ENCODE measurements around the gene ATP6V0A4. TPM values are rescaled to one million over a fixed set of nuclear protein-coding genes. Genes with fewer than 3 reads are reported as not detected.

The ATP6V0A4 gene
- total RNA-seq, 4 donors from 2014 or later: not detected

DNA sequence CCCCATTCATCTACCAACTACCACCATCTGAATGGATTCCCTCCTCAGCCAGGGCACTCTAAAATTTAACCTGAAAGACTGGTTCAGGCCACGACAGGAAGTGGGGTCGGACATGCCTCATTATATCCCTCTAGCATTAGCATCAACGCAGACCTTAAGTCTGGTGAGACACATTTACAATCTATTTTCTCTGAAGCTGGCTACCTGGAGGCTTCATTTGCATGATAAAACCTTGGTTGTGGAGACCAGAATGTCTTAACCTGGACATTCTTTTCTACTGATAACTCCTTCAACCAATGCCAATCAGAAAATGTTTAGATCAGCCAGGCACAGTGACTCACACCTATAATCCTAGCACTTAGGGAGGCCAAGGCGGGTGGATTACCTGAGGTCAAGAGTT lies 139.1 kb downstream of the ATP6V0A4 start:
- no peak for DNase-seq
- H3K4me1 ChIP-seq: no peaks in the 10 kb centered on the region
- H3K27ac ChIP-seq: no peak overlapping the region
- TF ChIP-seq, protein P1, sequence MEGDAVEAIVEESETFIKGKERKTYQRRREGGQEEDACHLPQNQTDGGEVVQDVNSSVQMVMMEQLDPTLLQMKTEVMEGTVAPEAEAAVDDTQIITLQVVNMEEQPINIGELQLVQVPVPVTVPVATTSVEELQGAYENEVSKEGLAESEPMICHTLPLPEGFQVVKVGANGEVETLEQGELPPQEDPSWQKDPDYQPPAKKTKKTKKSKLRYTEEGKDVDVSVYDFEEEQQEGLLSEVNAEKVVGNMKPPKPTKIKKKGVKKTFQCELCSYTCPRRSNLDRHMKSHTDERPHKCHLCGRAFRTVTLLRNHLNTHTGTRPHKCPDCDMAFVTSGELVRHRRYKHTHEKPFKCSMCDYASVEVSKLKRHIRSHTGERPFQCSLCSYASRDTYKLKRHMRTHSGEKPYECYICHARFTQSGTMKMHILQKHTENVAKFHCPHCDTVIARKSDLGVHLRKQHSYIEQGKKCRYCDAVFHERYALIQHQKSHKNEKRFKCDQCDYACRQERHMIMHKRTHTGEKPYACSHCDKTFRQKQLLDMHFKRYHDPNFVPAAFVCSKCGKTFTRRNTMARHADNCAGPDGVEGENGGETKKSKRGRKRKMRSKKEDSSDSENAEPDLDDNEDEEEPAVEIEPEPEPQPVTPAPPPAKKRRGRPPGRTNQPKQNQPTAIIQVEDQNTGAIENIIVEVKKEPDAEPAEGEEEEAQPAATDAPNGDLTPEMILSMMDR (IDR thresholded peaks at IDR 0.05): no peak
- no peak for TF ChIP-seq POLR2AphosphoS5 (IDR thresholded peaks at IDR 0.05)
- no peak for TF ChIP-seq EP300 (IDR thresholded peaks at IDR 0.05; ENCODE audit: low read depth)
- TF ChIP-seq POLR2A (IDR thresholded peaks at IDR 0.05): no peak
- intact Hi-C loops (cut with DNase I; ENCODE audit: low total_unique reads) (no loop called here), in situ Hi-C loops (cut with MboI; ENCODE audit: low pct_ligation_motif_present in 1 of 4, low pct_unique_long_range_greater_than_20kb in 1 of 4, low sequenced_read_pairs in 3 of 4) (no loop called here)
- WGBS, 2 donors (ENCODE audit: low coverage in 1 of 2): 75% methylated on average over 4 of the region's 4 CpGs; no CpG with 5 or more reads in 1 of the 2 donors
- peaks cover 0 to 11% of the 10 kb centered on the region in 2 donors for H3K9me3 ChIP-seq
- no peaks in the 10 kb centered on the region for H3K36me3 ChIP-seq
- no peak overlapping the region for H3K4me3 ChIP-seq
- no peaks in the 10 kb centered on the region for H3K27me3 ChIP-seq

DNA sequence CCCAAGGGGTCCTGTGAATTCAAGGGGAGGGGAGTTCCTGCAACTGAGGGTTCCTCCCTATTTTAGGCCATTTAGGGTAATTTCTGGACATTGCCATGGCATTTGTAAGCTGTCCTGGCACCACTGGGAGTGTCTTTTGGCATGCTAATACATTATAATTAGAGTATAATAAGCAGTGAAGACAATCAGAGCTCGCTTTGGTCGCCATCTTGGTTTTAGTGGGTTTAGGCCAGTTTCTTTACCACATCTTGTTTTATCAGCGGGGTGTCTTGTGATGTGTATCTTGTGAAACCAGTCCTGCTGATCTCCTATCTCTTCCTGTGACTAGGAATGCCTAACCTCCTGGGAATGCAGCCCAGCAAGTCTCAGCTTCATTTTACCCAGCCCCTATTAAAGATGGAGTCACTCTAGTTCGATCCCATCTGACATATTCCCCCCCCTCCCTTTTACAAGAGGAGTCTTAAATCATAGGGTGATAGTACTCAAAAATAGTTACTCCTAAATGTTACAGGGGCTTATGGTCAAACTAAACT lies 140.1 kb downstream of the ATP6V0A4 start:
- Histone ChIP-seq H3K27ac (no peak overlapping the region), H3K27me3 (no peaks in the 10 kb centered on the region), H3K4me3 (no peak overlapping the region), H3K36me3 (no peaks in the 10 kb centered on the region), H3K4me1 (no peaks in the 10 kb centered on the region), H3K9me3 (peaks cover 0 to 11% of the 10 kb centered on the region in 2 donors)
- WGBS, 2 donors (ENCODE audit: low coverage in 1 of 2): 83 to 87% methylated on average over 1 to 4 of the region's 4 CpGs
- in situ Hi-C loops (cut with MboI; ENCODE audit: low pct_ligation_motif_present in 1 of 4, low pct_unique_long_range_greater_than_20kb in 1 of 4, low sequenced_read_pairs in 3 of 4) (no loop called here), intact Hi-C loops (cut with DNase I; ENCODE audit: low total_unique reads) (no loop called here)
- DNase-seq: no peak
- TF ChIP-seq POLR2AphosphoS5 (IDR thresholded peaks at IDR 0.05): no peak
- no peak for TF ChIP-seq EP300 (IDR thresholded peaks at IDR 0.05; ENCODE audit: low read depth)
- TF ChIP-seq POLR2A (IDR thresholded peaks at IDR 0.05): no peak
- TF ChIP-seq, protein P1 (IDR thresholded peaks at IDR 0.05): no peak

DNA sequence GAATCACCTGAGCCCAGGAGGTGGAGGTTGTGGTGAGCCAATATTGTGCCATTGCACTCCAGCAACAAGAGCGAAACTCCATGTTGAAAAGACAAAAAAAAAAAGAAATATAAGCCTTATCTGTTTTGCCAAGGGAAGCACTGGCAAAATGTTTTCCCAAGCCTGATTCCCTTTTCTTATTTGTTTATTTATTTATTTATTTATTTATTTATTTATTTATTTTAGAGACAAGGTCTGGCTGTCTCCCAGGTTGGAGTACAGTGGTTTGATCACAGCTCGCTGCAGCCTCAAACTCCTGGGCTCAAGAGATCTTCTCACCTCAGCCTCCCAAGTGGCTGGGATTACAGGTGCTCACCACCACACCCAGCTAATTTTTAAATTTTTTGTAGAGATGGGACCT lies 141.0 kb downstream of the ATP6V0A4 start:
- 96 to 100% methylated on average over 2 of the region's 2 CpGs for WGBS, 2 donors (ENCODE audit: low coverage in 1 of 2)
- Histone ChIP-seq H3K4me3 (no peak overlapping the region), H3K36me3 (no peaks in the 10 kb centered on the region), H3K4me1 (no peaks in the 10 kb centered on the region), H3K9me3 (peaks cover 0 to 11% of the 10 kb centered on the region in 2 donors), H3K27ac (no peak overlapping the region), H3K27me3 (no peaks in the 10 kb centered on the region)
- DNase-seq: no peak
- intact Hi-C loops (cut with DNase I; ENCODE audit: low total_unique reads) (no loop called here), in situ Hi-C loops (cut with MboI; ENCODE audit: low pct_ligation_motif_present in 1 of 4, low pct_unique_long_range_greater_than_20kb in 1 of 4, low sequenced_read_pairs in 3 of 4) (no loop called here)
- no peak for TF ChIP-seq EP300 (IDR thresholded peaks at IDR 0.05; ENCODE audit: low read depth)
- TF ChIP-seq POLR2AphosphoS5 (IDR thresholded peaks at IDR 0.05): no peak
- TF ChIP-seq POLR2A (IDR thresholded peaks at IDR 0.05): no peak
- TF ChIP-seq, protein P1 (IDR thresholded peaks at IDR 0.05): no peak

Other genes with a start within 250 kb of the ATP6V0A4 start
- gene SVOPL, start 96.8 kb downstream of the ATP6V0A4 start, total RNA-seq: 1 to 10 TPM in 2 of 4 donors, not detected in 2; 4.1 to 4.6 TPM
- gene TMEM213, start 202 bp downstream of the ATP6V0A4 start, total RNA-seq: not detected
- gene KIAA1549, start 183.2 kb upstream of the ATP6V0A4 start, total RNA-seq: 1 to 10 TPM in 2 of 4 donors, under 1 TPM in 2; 0.37 to 1.5 (median 0.93) TPM
- 10 to 100 TPM in 2 of 4 donors, 1 to 10 TPM in 2; 5.2 to 71.4 (median 14.7) TPM for gene ZC3HAV1L, start 237.8 kb upstream of the ATP6V0A4 start, total RNA-seq